GM23338 (cell line): ENCODE measurements around the gene ALAD. TPM values are rescaled to one million over a fixed set of nuclear protein-coding genes. Genes with fewer than 3 reads are reported as not detected.
A peak's percentile ranks its signal among the peaks of the same experiment; 100 is the strongest.

Experiments used
- ATAC-seq: fragments of 200-7000 bp; cut with Tn5 transposase; 3 replicates; pipeline ENCODE4 v1.9.1; 2020
- DNase-seq: peaks from one replicate; pipeline ENCODE4 v3.0.0-alpha.2; 2015; ENCODE audit warnings: low spot score
- H2AFZ ChIP-seq: fragments of 200-600 bp; sonication (generic); 2 replicates; pipeline ENCODE4 v1.8.0; 2016; ENCODE audit warnings: antibody characterized with exemption, mild to moderate bottlenecking, moderate library complexity
- H3F3A ChIP-seq: fragments of 200-600 bp; sonication (generic); replicated peaks from 2 replicates; pipeline ENCODE4 v1.8.0; 2017; ENCODE audit warnings: antibody characterized with exemption, mixed run types, low read depth
- H3K27ac ChIP-seq: fragments of 200-600 bp; sonication (generic); 2 replicates; pipeline ENCODE4 v1.6.1; 2016; ENCODE audit warnings: low read depth
- H3K27me3 ChIP-seq: fragments of 200-600 bp; sonication (generic); 2 replicates; pipeline ENCODE4 v1.8.0; 2016; ENCODE audit warnings: mild to moderate bottlenecking, mixed run types, moderate library complexity; ENCODE audit not compliant: insufficient read depth
- H3K36me3 ChIP-seq: fragments of 200-600 bp; sonication (generic); 2 replicates; pipeline ENCODE4 v1.8.0; 2016; ENCODE audit warnings: mild to moderate bottlenecking; ENCODE audit not compliant: insufficient read depth
- H3K4me1 ChIP-seq: fragments of 200-600 bp; sonication (generic); 2 replicates; pipeline ENCODE4 v1.8.0; 2016; ENCODE audit warnings: mild to moderate bottlenecking, moderate library complexity; ENCODE audit not compliant: insufficient read depth
- H3K4me2 ChIP-seq: fragments of 200-600 bp; sonication (generic); 2 replicates; pipeline ENCODE4 v1.7.1; 2017; ENCODE audit warnings: mixed run types
- H3K4me3 ChIP-seq: fragments of 200-600 bp; sonication (generic); 2 replicates; pipeline ENCODE4 v1.6.1; 2016; ENCODE audit warnings: mixed run types
- H3K79me2 ChIP-seq: fragments of 200-600 bp; sonication (generic); replicated peaks from 2 replicates; pipeline ENCODE4 v1.8.0; 2017; ENCODE audit warnings: mild to moderate bottlenecking; ENCODE audit not compliant: insufficient read depth
- H3K9me2 ChIP-seq: fragments of 200-600 bp; sonication (generic); 2 replicates; pipeline ENCODE4 v1.8.0; 2017; ENCODE audit not compliant: insufficient read depth
- H4K20me1 ChIP-seq: fragments of 200-600 bp; sonication (generic); replicated peaks from 2 replicates; pipeline ENCODE4 v1.8.0; 2017; ENCODE audit warnings: mild to moderate bottlenecking; ENCODE audit not compliant: insufficient read depth
- H3K27ac Mint-ChIP-seq: 2 replicates; pipeline ENCODE4 v1.8.0; 2020; ENCODE audit warnings: inconsistent platforms, mild to moderate bottlenecking, moderate library complexity, mixed read lengths
- H3K27me3 Mint-ChIP-seq: 3 replicates; pipeline ENCODE4 v1.8.0; 2022; ENCODE audit warnings: low read depth, mild to moderate bottlenecking, moderate library complexity, mixed read lengths, inconsistent platforms; ENCODE audit not compliant: insufficient read depth, poor library complexity
- H3K36me3 Mint-ChIP-seq: 3 replicates; pipeline ENCODE4 v1.8.0; 2021; ENCODE audit warnings: low read depth, mild to moderate bottlenecking, inconsistent platforms, moderate library complexity, mixed read lengths
- H3K4me1 Mint-ChIP-seq: 3 replicates; pipeline ENCODE4 v1.8.0; 2020; ENCODE audit warnings: mild to moderate bottlenecking, inconsistent platforms, mixed read lengths
- H3K4me3 Mint-ChIP-seq: 3 replicates; pipeline ENCODE4 v1.8.0; 2021; ENCODE audit warnings: moderate library complexity, mild to moderate bottlenecking, inconsistent platforms, mixed read lengths
- H3K9me3 Mint-ChIP-seq: 3 replicates; pipeline ENCODE4 v1.8.0; 2020; ENCODE audit warnings: moderate library complexity, mild to moderate bottlenecking, inconsistent platforms, mixed read lengths
- CREB1 ChIP-seq: fragments of 250-450 bp; sonication (Bioruptor Pico); IDR thresholded peaks from 2 replicates; pipeline ENCODE4 v1.5.0; 2020; ENCODE audit warnings: low read depth, mild to moderate bottlenecking, moderate library complexity
- CTCF ChIP-seq, 2 experiments: fragments of 200-600 bp in 1 of 2; sonication (generic) in 1 of 2; conservative IDR thresholded peaks; 2 replicates each; pipeline versions ENCODE4 v1.5.1 to v1.6.1; 2016 to 2017; ENCODE audit warnings: antibody characterized with exemption in 2 of 2, low read depth in 2 of 2, mild to moderate bottlenecking in 2 of 2, moderate library complexity in 1 of 2
- EZH2 ChIP-seq: fragments of 200-600 bp; sonication (generic); IDR thresholded peaks from one replicate; pipeline ENCODE4 v1.8.0; 2017; ENCODE audit warnings: antibody characterized with exemption, mild to moderate bottlenecking, low read depth; ENCODE audit not compliant: unreplicated experiment
- EZH2phosphoT487 ChIP-seq: fragments of 200-600 bp; sonication (generic); IDR thresholded peaks from one replicate; pipeline ENCODE4 v1.8.1; 2018; ENCODE audit warnings: antibody characterized with exemption; ENCODE audit not compliant: unreplicated experiment
- JUNB ChIP-seq: IDR thresholded peaks from one replicate; pipeline ENCODE4 v1.6.1; 2016; ENCODE audit warnings: antibody characterized with exemption; ENCODE audit not compliant: unreplicated experiment
- NANOG ChIP-seq: IDR thresholded peaks from 2 replicates; pipeline ENCODE4 v1.6.1; 2016; ENCODE audit warnings: antibody characterized with exemption, borderline replicate concordance
- POLR2AphosphoS5 ChIP-seq: IDR thresholded peaks from 2 replicates; pipeline ENCODE4 v1.6.1; 2016; ENCODE audit warnings: antibody characterized with exemption, low read depth
- REST ChIP-seq: IDR thresholded peaks from one replicate; pipeline ENCODE4 v1.6.1; 2018; ENCODE audit warnings: antibody characterized with exemption; ENCODE audit not compliant: unreplicated experiment
- STAT1 ChIP-seq: IDR thresholded peaks from one replicate; pipeline ENCODE4 v1.6.1; 2016; ENCODE audit warnings: antibody characterized with exemption; ENCODE audit not compliant: unreplicated experiment
- ZNF114 ChIP-seq: fragments of 250-450 bp; sonication (Bioruptor Pico); IDR thresholded peaks from 2 replicates; pipeline ENCODE4 v1.5.0; 2020; ENCODE audit warnings: mild to moderate bottlenecking, moderate library complexity
- ZNF331 ChIP-seq: fragments of 250-450 bp; sonication (Bioruptor Pico); IDR thresholded peaks from 2 replicates; pipeline ENCODE4 v1.5.0; 2020; ENCODE audit warnings: low read depth, mild to moderate bottlenecking, moderate library complexity
- ZNF462 ChIP-seq: fragments of 250-450 bp; sonication (Bioruptor Pico); IDR thresholded peaks from 2 replicates; pipeline ENCODE4 v1.5.0; 2020; ENCODE audit warnings: mild to moderate bottlenecking, moderate library complexity
- polyA plus RNA-seq: library from polyadenylated mRNA; unstranded; fragments of >200 nt; fragmentation: Nextera tagmentation; extraction: Ambion mirVana; gene quantifications from 2 replicates; pipeline ENCODE4 v1.2.1, GENCODE V29; 2016
- total RNA-seq: library from RNA; depleted of rRNA; stranded (reverse); fragments of >200 nt; shearing (Covaris generic); gene quantifications from 2 replicates; pipeline ENCODE4 v1.2.3, GENCODE V29; 2014
- TF ChIP-seq, protein P1 (sequence below): IDR thresholded peaks from 2 replicates; pipeline ENCODE4 v1.6.1; 2016; ENCODE audit warnings: antibody characterized with exemption

Gene ALAD
- total and polyA plus RNA-seq, 2 experiments from 2014 or later = 7.1 to 10.1 TPM

DNA sequence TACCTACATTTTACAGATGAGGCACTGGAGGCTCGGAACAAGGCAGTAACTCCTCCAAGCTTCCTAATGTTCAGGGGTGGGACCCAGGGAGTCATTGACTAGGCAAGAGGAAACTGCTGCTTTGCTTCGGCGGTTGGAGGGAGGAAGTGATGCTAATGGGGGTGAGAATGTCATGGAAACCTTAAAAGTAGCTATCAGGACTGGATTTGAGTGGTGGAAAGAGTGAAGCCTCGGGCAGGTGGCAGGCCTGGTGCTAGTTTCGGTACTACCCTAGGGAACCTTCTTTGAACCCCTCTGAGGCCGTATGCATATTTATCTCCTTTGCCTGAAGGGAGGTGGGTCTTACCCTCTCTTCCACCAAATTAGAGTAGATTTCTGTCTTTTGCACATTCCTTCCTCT lies 50.1 kb downstream of the ALAD start:
- Histone ChIP-seq H3F3A (no peaks in the 10 kb centered on the region), H3K36me3 (no peaks in the 10 kb centered on the region), H3K4me3 (peak overlapping the region; percentile 79), H3K4me1 (peaks cover 16% of the 10 kb centered on the region; the same call in 1 of the 2 replicates), H3K27ac (no peak overlapping the region), H2AFZ (no peak overlapping the region), H3K27me3 (peaks cover 28% of the 10 kb centered on the region), H4K20me1 (no peaks in the 10 kb centered on the region), H3K79me2 (no peaks in the 10 kb centered on the region), H3K4me2 (peak overlapping the region; percentile 80), H3K9me2 (peaks cover 2% of the 10 kb centered on the region; the same call in 1 of the 2 replicates)
- Mint-ChIP-seq H3K27me3 (peaks cover 19% of the 10 kb centered on the region), H3K27ac (no peak overlapping the region), H3K4me1 (peaks cover 16% of the 10 kb centered on the region), H3K9me3 (no peaks in the 10 kb centered on the region), H3K4me3 (peak overlapping the region; percentile 81), H3K36me3 (no peaks in the 10 kb centered on the region)
- no peak for ATAC-seq
- TF ChIP-seq REST = no peak
- TF ChIP-seq, protein P1, sequence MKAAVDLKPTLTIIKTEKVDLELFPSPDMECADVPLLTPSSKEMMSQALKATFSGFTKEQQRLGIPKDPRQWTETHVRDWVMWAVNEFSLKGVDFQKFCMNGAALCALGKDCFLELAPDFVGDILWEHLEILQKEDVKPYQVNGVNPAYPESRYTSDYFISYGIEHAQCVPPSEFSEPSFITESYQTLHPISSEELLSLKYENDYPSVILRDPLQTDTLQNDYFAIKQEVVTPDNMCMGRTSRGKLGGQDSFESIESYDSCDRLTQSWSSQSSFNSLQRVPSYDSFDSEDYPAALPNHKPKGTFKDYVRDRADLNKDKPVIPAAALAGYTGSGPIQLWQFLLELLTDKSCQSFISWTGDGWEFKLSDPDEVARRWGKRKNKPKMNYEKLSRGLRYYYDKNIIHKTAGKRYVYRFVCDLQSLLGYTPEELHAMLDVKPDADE = no peak
- TF ChIP-seq JUNB = no peak
- TF ChIP-seq STAT1 = no peak
- TF ChIP-seq EZH2phosphoT487 = no peak
- no peak for TF ChIP-seq ZNF114 (CRISPR knock-in tag)
- no peak for TF ChIP-seq EZH2
- TF ChIP-seq NANOG = no peak
- TF ChIP-seq CTCF (conservative IDR thresholded peaks at IDR 0.05; ENCODE audit: low read depth in 2 of 2) = no peak
- TF ChIP-seq CREB1 (CRISPR knock-in tag) = no peak
- no peak for TF ChIP-seq POLR2AphosphoS5
- TF ChIP-seq ZNF331 (CRISPR knock-in tag) = no peak
- no peak for TF ChIP-seq ZNF462 (CRISPR knock-in tag)
- no peak for DNase-seq
